ENCODE data around the gene SPDYE2.
A peak's percentile ranks its signal among the peaks of the same experiment; 100 is the strongest.
"Not testable (repeated sequence)": the region's sequence is repeated elsewhere in the genome, so short reads cannot be mapped to it uniquely, and the experiment has no call there.

The SPDYE2 gene, protein sequence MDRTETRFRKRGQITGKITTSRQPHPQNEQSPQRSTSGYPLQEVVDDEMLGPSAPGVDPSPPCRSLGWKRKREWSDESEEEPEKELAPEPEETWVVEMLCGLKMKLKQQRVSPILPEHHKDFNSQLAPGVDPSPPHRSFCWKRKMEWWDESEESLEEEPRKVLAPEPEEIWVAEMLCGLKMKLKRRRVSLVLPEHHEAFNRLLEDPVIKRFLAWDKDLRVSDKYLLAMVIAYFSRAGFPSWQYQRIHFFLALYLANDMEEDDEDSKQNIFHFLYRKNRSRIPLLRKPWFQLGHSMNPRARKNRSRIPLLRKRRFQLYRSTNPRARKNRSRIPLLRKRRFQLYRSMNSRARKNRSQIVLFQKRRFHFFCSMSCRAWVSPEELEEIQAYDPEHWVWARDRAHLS

DNA sequence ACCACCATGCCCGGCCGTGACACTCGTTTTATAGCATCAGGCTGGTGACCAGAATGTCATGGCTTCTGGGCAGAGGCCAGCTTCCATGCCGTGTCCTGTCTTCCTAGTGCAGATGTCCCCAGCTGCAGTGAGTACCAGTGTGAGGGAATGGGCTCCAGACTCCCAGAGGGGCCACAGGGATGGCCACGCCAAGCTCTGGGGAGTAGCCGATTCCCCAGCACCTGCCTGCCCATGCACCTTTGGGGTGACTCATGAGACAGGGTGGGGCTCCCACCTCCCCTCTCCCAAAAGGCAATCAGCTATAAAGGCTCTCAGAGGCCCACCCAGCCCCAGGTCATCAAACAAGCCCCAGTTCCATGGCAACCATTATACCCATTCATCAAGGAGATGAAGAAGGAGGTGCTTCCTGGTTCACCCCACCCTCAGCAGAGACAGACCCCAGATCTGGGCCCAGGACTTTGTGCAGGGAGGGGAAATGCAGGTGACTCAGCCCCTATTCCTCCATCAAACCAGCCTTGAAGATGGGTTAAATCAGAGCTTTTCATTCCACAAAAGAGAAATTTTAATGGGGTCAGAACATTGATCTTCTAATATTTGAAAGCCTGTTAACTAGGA is at the start of gene SPDYE2:
Gene SPDYE2 (plus strand): TSS at position 419 of the 615 bp plus-strand sequence. CDS start 2,030 bp downstream, outside the sequence.
- intact Hi-C loops (cut with DNase I); DNase-seq: not testable (repeated sequence)

DNA sequence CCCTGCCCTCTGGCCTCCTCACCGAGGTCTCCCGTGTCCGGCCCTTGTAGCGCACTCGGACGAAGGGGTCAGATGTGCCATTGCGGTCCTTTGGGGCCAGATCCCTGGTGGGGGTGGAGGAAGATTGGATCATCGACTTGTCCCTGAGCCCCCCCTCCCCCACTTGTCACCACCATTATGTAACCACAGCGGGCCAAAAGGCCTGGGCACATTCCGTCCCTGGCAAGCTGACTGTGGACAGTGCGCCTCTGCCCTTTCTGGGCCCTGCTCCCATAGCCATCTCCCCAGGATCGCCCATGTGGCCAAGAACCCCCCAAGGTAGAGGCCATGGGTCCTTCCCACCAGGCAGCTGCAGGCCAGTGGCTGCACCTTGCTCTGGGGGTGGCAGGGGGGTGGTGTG is 47.9 kb upstream of the SPDYE2 start:
- DNase-seq; intact Hi-C loops (cut with DNase I): not testable (repeated sequence)

DNA sequence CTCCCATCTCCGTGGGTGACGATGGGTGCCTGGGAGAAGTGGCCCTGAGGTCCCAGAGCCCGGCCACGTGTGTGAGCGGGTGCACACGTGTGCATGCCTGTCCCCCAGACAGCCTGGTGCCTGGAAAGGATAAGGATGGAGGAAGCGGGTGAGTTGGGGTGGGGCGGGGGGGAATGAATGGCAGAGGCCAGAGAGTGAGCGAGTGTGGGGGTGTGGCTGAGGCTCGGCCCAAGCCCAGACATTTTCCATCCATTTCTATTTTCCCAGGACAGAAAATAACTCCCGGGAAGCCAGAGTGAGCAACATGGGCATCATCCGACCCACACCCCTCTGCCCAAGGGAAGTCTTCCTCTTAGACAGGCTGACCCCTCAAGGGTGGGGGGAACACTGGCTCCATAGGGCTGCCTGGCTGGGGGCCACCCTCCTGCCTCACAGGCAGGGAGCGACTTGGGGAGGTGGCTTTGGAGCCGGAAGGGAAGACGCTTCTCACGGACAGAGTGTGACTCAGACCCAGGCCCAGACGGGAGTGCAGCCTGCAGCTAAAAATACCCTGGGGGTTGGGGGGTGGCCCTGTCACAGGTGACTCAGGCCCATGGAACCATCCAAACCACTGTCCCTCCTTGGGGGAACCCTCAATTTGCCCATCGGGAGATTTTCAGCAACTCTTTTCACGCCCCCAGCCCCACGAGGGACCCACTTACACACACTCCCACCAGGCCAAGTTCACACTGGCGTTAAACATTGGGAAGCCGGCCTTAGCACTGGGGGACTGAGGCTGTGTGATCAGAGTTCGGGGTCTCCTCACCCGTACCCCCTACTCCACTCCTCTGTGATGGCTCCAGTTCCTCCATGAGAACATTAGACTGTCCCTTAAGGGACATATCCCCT is 45.5 kb upstream of the SPDYE2 start:
- peak in 3 of 42 donors; percentile 6 to 8 (median 6) for DNase-seq
- intact Hi-C loops (cut with DNase I) = not testable (repeated sequence)

DNA sequence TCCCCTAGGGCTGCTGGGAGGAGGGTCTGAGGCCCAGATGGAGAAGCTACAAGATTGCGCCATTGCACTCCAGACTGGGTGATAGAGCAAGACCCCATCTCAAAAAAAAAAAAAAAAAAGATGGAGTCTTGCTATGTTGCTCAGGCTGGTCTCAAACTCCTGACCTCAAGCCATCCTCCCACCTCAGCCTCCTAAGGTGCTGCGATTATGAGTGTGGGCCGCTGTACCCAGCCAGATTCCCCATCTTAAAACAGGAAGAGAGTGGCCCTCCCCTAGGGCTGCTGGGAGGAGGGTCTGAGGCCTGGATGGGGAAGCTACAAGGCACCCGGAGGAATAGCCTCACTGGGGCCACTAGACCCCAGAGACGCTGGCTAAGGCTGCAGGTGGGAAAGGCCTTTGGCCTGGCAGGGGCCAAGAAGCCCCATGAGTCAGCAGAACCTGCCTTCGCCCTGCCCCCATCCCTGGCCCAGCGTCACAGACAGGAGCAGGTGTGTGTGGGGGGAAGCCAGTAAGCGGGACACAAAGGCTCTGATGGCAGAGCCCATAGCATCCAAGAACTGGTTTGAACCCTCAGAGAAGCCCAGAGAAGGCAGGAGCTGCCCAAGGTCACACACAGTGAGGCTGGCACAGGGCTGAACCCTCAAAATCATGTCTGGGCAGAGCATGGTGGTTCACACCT is 43.5 kb upstream of the SPDYE2 start:
- intact Hi-C loops (cut with DNase I) = not testable (repeated sequence)
- DNase-seq = peak in 7 of 42 donors; percentile 3 to 23 (median 12)

DNA sequence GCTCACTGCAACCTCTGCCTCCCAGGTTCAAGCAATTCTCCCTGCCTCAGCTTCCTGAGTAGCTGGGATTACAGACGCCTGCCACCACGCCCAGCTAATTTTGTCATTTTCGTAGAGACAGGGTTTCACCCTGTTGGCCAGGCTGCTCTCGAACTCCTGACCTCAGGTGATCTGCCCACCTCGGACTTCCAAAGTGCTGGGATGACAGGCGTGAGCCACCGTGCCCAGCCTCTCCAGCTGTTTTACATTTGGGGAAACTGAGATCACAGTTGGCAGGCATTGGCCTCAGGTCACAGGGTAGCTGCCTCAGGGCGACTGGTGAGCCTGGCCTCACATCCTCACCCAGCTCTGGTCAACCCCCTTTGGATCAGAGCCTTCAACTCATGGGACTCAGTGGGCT is 40.5 kb upstream of the SPDYE2 start:
- intact Hi-C loops (cut with DNase I) = not testable (repeated sequence)
- peak in 3 of 42 donors; percentile 5 to 36 (median 16) for DNase-seq

DNA sequence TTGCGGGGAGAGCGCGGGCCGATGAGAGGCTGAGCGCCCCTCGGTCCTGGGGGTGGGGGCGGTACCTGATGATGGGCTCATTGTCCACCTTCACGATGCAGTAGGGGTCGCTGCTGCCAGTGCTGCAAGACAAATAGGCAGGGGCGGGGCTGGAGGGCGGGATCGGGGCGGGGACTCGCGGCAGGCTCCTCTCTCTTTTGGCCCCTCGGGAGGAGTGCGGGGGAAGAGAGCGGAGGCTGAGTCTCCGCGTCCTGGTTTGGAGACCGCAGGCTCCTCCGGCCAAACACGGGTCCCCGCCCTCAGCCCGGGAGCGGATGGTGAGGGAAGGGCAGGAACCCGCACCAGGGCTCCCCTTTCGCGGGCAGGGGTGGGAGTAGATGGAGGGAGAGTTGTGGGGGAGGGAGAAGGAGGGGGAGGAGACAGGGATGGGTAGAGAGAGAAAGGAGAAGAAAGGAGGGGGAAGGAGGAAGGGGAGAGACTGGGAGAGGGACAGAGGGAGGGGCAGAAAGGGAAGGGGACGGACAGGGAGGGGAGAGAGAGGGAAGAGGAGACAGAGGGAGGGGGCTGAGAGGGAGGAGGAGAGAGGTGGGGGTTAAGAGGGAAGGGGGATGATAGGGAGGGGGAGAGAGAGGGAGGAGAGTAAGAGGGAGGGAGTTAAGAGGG is 39.0 kb upstream of the SPDYE2 start:
- DNase-seq; intact Hi-C loops (cut with DNase I): not testable (repeated sequence)

DNA sequence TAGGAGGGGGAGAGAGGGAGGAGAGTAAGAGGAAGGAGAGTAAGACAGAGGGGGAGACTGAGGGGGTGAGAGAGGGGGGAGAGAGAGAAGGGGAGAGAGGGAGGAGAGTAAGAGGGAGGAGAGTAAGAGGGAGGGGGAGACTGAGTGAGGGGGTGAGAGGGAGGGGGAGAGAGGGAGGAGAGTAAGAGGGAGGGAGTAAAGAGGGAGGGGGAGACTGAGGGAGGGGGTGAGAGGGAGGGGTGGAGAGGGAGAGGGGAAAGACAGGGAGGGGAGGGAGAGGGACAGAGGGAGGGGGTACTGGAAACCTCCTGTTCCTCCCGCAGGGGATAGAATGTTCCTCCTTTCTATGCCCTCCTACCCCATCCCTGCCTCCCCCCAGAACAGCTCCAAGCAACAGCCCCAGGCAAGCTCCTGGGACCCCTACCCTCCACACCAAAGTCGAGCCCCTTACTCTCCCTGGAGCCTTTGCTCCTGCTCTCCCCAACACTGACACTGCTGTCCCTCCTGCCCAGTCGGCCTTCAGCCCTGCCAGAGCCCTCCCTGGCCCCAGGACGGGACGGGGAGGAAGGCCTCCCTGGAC is 38.3 kb upstream of the SPDYE2 start:
- peak in 33 of 42 donors; percentile 4 to 84 (median 28) for DNase-seq

DNA sequence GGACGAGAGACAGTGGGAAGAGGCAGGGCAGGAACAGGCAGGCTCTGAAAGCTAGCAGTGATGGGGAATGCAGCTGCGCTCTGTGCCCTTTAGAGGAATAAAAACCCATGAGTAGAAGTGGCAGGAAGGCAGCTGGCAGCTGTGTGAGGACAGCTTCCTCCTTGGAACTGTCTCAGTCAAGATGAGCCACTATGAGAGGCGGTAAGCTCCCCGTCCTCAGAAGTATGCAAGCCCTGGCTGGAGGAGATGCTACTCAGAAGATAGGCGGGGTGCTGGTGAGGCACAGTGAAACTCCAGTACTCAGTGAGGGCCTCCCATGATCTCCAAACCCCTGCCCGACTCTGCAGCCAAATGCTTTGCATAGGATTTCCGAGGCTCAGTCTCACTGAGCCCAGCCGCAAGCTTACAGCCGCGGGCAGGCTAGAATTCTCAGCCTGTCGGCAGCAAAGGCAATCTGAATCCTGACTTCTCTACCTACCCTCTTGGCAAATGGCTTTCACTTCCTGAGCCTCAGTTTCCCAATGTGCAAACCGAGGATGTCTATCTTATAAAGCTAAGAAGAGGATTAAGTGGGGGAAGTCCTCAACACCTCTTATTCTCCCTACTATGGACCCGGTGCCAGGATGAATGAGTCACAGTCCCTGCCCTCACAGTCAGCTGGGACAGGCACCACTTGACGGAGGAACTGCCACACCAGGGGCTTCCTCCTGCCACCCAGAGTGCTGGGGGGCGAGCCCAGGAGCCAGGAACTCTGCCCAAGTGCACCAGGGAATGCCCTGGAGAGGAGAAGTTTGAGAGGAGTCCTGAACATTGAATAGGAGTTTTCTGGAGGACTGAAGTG is 35.9 kb upstream of the SPDYE2 start:
- intact Hi-C loops (cut with DNase I) = not testable (repeated sequence)
- peak in 2 of 42 donors; percentile 5 to 15 for DNase-seq

More for the DNA sequence above, 38.3 kb upstream of the SPDYE2 start:
- intact Hi-C loops (cut with DNase I) = not testable (repeated sequence)

DNA sequence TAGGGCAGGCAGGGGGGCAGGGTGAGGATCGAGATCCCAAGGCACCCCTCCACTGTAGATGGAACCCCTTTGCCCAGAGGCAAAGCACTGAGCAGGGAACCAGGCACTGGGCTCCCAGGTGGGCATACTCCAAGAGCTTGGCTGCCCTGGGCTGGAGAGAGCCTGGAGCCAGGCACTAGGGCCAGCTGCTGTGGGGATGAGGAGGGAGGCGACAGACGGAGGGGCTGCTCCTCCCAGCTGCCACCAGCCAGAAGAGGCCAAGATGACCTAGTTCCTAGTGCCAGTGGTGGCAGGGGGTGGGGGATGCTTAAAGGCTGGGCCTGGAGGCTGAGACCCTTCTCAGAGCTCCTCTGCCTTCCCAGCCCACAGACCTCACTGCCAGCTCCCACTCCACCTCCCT is 35.1 kb upstream of the SPDYE2 start:
- DNase-seq; intact Hi-C loops (cut with DNase I): not testable (repeated sequence)

DNA sequence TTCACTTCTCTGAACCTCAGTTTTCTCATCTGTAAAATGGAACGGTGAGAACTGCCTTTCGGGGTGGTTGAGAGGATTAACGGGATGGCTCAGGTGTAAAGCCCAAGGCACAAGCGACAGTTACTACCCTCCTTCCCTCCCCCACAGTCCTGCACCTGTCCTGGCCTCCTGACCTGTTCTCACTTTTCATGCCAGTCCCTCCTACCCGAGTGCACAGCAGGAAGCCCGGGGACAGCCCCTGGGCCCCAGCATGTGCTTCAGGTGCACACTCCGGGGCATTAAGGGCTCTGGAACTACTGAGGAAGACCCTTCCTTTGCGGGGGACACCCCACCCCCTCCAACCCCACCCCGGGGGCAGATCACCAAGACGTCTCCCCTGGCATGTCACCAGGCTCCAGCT is 34.1 kb upstream of the SPDYE2 start:
- intact Hi-C loops (cut with DNase I) = not testable (repeated sequence)

DNA sequence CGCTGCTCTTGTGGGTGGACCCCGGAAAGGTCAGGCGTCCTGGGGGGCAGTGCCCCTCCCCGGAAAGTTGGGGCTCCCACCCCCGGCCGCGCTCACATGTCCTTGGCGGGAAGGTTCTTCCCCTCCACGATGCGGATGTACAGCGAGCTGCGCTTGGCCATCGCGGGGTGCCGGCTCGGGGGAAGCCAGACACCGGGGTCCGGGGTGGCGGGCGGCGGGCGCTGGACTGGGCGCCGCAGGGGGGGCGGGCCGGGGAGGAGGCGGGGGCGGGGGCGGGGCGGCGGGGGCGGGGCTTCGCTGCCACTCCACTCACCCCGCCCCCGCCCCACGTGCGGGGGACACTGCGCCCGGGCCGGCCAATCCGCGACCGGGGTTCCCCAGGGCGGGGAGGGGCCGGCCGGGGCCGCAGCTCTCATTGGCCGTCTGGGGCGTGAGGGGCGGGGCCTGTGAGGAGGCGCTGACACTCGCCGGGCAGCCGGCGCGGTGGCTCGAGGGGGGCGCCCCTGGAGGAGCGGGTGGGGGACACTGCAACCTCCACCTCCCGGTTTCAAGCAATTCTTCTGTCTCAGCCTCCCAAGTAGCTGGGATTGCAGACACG is 33.4 kb upstream of the SPDYE2 start, which contains the start of gene RASA4B:
Gene RASA4B (minus strand): TSS at position 228 of the 598 bp plus-strand sequence. CDS start 67 bp downstream, at position 161.
- intact Hi-C loops (cut with DNase I) = not testable (repeated sequence)
- peak in 18 of 42 donors; percentile 2 to 44 (median 17) for DNase-seq

More for the DNA sequence above, 34.1 kb upstream of the SPDYE2 start:
- not testable (repeated sequence) for DNase-seq

DNA sequence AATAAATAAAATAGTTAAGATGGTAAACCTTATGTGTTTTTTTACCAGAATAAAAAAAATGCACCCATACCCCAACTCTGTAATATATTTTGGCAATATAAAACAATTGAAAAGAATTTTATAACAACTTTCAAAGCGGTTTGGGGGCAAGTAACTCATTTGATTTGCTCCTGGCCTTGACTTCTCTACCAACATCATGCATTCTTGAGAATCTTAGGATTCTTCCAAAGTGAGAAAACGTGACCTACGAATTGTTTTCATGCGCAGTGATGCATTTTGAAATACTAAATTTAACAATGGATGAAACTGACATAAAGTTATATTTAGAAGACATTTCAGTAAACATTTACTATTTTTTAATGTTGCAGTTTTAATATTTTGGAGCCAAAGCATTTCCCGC is 30.2 kb upstream of the SPDYE2 start:
- intact Hi-C loops (cut with DNase I); DNase-seq: not testable (repeated sequence)

DNA sequence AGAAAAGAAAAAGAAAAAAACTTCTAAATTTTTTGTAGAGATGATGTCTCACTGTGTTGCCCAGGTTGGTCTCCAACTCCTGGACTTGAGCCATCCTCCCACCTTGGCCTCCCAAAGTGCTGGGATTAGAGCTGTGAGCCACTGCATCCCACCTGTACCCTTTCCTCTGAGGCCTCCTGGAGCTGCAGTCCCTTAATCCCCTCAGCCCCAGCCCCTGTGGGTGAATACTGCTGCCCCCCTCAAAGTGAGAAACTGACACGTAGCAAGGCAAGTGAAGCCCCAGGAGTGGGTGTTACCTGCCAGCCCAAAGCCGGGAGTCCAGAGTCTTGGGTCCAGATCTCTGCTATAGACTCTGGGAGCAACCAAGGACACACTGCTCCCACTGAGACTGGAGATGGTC is 26.2 kb upstream of the SPDYE2 start:
- intact Hi-C loops (cut with DNase I) = not testable (repeated sequence)
- peak in 4 of 42 donors; percentile 3 to 31 (median 8) for DNase-seq

DNA sequence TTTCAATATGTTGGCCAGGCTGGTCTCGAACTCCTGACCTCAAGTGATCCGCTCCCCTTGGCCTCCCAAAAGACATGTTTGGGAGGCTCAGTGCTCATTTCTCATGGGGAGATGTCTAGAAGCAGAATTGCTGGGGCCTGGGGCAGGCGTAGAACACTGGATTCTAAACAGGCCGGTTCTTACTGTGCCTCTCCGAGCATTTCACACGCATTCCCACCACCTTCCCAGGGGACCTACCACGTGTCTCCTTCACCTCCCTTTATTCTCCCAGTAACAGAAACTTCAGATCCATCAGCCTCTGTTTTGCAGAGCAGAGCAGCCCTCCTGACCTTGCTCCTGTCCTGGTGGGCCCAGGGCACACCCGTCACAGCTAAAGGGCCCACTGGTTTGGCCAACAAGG is 23.8 kb upstream of the SPDYE2 start:
- intact Hi-C loops (cut with DNase I); DNase-seq: not testable (repeated sequence)

DNA sequence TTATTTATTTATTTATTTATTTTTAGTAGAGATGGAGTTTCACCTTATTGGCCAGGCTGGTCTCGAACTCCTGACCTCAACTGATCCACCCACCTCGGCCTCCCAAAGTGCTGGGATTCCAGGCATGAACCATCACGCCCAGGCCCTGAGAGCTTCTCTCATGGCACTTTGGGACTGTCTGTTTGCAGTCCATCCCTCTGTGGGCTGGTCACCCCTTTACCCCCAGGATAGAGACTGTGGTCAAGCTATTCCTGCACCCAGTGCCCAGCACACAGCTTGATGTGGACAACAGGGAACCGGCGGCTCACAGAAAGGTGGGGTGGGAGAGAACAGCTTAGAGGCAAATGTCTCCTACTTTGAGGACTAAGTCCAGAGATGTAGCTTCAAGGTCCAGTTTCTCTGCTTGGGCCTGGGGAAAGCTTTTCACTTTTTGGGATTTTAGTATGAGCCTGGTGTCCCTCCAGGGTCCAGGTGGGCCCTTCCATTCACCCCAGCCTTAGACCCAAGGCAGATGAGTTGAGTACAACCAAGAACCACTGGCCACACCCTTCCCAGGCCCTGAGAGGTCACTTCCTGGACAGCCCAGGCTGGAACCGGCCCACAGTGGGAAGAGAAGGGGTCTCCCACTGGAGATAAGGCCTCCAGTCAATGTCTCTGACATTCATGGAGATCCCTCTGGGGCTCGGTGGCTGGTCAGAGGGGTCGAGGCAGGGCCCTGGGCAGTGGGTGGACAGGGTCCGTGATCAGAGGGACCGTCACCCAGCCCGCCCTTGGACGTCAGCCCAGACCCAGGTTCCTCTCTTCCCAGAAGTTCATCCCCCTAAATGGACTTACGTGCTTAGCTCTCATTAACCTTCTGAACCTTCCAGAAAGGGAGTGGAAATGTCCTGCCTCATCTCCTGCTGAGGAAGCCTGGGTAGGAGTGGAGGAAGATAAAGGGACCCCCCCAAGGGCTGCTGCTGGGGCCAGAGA is 22.9 kb upstream of the SPDYE2 start:
- intact Hi-C loops (cut with DNase I) = not testable (repeated sequence)
- peak in 1 of 42 donors; percentile 10 for DNase-seq

Data from head of caudate nucleus (tissue), 42 donors.